RWPE1 (cell line): Measurements from ENCODE around the gene IL17D.

ENCODE experiments used
- CTCF ChIA-PET: fragments of 350-600 bp; sonication (Branson Sonifier 250); formaldehyde crosslinking; extraction: SDS; loops from one replicate; lab custom pipeline; 2021; lab: Yijun Ruan, JAX
- POLR2A ChIA-PET: fragments of 400-600 bp; formaldehyde crosslinking; extraction: SDS; loops from one replicate; lab custom pipeline; 2020; ENCODE audit warnings: antibody characterized with exemption; ENCODE audit not compliant: low non-redundant PET; lab: Yijun Ruan, JAX
- DNase-seq: peaks from one replicate; pipeline ENCODE4 v3.0.0; 2012; ENCODE audit warnings: low spot score
- H3K27ac ChIP-seq: fragments of 450-650 bp; 2 replicates; pipeline ENCODE4 v1.5.1; 2017
- TF ChIP-seq, protein P1 (sequence below): fragments of 450-650 bp; conservative IDR thresholded peaks from 2 replicates; pipeline ENCODE4 v1.5.1; 2017; ENCODE audit warnings: low read depth, mild to moderate bottlenecking

Gene IL17D

DNA sequence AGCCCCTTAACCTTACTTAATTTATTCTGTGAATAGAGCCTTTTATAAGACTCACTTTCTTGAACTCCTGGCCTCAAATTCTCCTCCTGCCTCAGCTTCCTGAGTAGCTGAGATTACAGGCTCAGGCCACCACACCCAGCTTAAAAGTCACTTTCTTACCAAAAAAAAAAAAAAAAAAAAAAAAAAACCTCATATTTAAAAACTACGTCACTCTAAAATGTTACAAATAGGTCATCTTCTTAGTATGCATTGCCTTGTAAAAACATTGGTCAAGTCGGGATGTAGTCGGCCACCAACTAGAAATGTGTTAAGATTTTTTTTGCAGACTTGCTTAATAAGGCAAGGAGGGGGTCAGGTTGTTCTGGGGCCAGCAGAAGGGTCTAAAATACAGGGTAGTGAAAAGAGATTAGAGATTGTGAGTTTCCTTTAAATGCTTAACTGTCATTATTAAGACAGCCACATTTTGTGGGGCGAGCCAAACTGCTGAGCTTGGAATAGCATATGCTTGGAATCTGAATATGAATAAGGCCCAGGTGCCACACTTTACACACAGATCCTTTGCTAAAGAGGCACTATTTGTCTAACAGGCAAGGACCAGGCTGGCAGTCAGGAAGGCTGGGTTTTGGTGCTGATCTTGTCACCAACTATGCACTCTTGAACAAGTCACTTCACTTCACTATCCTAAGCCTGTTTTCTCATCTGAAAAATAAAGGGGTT lies 16.5 kb upstream of the IL17D start:
- no peak overlapping the region for H3K27ac ChIP-seq
- DNase-seq, result no peak
- TF ChIP-seq, protein P1, sequence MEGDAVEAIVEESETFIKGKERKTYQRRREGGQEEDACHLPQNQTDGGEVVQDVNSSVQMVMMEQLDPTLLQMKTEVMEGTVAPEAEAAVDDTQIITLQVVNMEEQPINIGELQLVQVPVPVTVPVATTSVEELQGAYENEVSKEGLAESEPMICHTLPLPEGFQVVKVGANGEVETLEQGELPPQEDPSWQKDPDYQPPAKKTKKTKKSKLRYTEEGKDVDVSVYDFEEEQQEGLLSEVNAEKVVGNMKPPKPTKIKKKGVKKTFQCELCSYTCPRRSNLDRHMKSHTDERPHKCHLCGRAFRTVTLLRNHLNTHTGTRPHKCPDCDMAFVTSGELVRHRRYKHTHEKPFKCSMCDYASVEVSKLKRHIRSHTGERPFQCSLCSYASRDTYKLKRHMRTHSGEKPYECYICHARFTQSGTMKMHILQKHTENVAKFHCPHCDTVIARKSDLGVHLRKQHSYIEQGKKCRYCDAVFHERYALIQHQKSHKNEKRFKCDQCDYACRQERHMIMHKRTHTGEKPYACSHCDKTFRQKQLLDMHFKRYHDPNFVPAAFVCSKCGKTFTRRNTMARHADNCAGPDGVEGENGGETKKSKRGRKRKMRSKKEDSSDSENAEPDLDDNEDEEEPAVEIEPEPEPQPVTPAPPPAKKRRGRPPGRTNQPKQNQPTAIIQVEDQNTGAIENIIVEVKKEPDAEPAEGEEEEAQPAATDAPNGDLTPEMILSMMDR, result no peak
- POLR2A ChIA-PET, result no interaction called here
- CTCF ChIA-PET, result interaction anchor here (0.8 kb wide), 1 partner anchor 12 kb away, joined by 3 read pairs; no protein-coding TSS in a partner anchor

DNA sequence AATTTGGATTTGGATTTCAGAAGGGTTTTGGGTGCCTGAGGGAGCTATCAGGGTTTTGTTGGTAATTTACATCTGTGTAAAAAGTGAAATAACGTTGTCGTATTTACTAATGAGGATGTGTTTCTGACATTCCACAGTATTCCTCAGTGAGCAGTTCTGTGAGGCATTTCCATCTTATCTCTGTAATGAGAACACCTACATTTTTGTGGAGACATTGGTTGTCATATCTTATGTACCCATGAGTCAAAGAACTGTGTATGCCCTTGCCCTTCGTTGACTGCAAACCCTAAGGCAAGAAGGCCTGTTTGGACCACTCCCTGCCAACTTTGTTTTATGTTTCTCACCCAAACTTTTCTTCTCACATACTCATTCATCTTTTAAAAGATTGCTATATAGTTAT lies 14.2 kb upstream of the IL17D start:
- TF ChIP-seq, protein P1, result no peak
- ChIA-PET CTCF (interaction anchor here (0.9 kb wide), 1 partner anchor 15 kb away, joined by 3 read pairs; the partner anchor contains the start of gene IL17D), POLR2A (no interaction called here)
- H3K27ac ChIP-seq, result no peak overlapping the region
- DNase-seq, result no peak

DNA sequence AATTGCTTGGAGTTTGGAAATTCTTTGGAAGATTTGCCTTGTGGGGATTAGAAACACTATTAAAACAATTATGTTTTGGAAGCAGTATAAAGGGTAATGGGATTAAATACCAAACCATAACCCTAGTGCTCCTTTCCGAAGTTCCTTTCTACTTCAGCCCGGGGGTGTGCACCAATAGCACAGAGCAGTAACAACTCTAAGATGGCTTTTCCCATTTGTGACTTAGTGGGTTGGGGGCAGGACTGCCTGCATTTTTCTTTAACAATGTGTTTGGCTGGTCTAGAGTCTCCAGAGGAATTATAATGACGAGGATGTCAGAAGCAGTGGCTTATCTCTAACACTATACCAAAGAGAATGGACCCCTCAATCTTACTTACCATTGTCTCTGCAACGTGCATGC lies 11.9 kb upstream of the IL17D start:
- TF ChIP-seq, protein P1, result no peak

DNA sequence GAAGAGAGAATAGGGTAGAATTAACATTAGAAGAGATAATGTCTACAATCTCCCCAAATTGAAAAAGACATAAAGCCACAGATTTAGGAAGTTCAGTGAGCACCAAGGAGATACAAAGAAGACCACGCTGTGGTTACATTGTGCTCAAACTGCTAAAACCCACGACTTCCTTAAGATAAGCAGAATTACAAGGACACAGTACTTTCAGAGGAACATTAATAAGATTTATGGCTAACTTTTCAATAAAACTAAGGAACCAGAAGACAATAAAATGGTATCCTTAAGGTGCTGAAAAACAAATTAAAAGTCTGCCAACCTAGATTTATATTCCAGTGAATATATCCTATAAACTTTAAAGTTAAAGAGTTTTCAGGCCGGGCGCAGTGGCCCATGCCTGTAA lies 7.4 kb upstream of the IL17D start:
- no peak for DNase-seq
- POLR2A ChIA-PET, result no interaction called here
- CTCF ChIA-PET, result no interaction called here
- TF ChIP-seq, protein P1, result no peak
- H3K27ac ChIP-seq, result no peak overlapping the region

More for the DNA sequence above, 11.9 kb upstream of the IL17D start:
- ChIA-PET POLR2A (no interaction called here), CTCF (no interaction called here)
- H3K27ac ChIP-seq, result no peak overlapping the region
- no peak for DNase-seq

DNA sequence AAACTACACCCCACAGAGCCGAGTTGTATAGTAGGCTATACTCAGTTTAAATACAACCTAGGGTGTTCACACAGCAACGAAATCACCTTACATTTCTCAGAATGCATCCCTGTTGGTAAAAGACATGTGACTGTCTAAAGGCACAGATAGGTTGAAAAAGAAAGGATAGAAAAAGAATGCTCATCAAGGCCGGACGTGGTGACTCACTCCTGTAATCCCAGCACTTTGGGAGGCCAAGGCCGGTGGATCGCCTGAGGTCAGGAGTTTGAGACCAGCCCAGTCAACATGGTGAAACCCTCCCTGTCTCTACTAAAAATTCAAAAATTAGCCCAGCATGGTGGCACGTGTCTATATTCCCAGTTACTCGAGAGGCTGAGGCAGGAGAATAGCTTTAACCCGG lies 3.8 kb upstream of the IL17D start:
- POLR2A ChIA-PET, result no interaction called here
- TF ChIP-seq, protein P1, result no peak
- CTCF ChIA-PET, result interaction anchor here (0.9 kb wide), 1 partner anchor 253 kb away, joined by 3 read pairs; no protein-coding TSS in a partner anchor
- DNase-seq, result no peak
- no peak overlapping the region for H3K27ac ChIP-seq

DNA sequence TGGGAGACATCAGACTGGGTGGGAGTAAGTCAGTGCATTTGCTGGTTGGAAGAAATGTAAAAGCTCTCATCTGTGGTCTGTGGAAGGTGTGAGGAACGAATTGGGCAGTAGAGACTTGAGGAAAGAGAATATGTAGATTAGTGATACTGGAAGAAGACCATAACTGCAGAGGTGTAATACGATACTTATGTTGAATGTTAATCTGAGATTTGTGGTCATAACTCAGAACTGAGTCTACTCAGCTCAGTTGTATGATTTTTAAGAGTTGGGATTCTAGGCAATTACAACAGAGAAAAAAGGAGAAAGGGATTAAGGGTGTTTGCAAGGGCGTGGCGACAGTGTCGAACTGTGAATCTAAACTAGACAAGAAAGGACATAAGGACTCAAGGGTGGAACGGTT lies 3.2 kb upstream of the IL17D start:
- ChIA-PET CTCF (interaction anchor here (0.9 kb wide), 1 partner anchor 254 kb away, joined by 3 read pairs; no protein-coding TSS in a partner anchor), POLR2A (no interaction called here)
- no peak overlapping the region for H3K27ac ChIP-seq
- TF ChIP-seq, protein P1, result no peak
- DNase-seq, result no peak
